HEK293 (cell line): Measurements from ENCODE around the gene SFMBT2.

Source experiments
- KLF1 ChIP-seq: fragments of 450-650 bp; formaldehyde crosslinking; IDR thresholded peaks from 2 replicates; pipeline ENCODE4 v1.5.1; 2016; ENCODE audit warnings: missing biosample characterization, missing genetic modification characterization
- KLF7 ChIP-seq: fragments of 450-650 bp; formaldehyde crosslinking; IDR thresholded peaks from 2 replicates; pipeline ENCODE4 v1.5.1; 2016; ENCODE audit warnings: missing biosample characterization, missing genetic modification characterization, borderline replicate concordance
- SCRT1 ChIP-seq: fragments of 450-650 bp; formaldehyde crosslinking; IDR thresholded peaks from 2 replicates; pipeline ENCODE4 v1.5.1; 2016; ENCODE audit warnings: missing biosample characterization, missing genetic modification characterization, borderline replicate concordance
- SCRT2 ChIP-seq: fragments of 450-650 bp; formaldehyde crosslinking; IDR thresholded peaks from 2 replicates; pipeline ENCODE4 v1.5.1; 2016; ENCODE audit warnings: missing biosample characterization, missing genetic modification characterization
- ZBTB21 ChIP-seq: fragments of 450-650 bp; formaldehyde crosslinking; IDR thresholded peaks from 2 replicates; pipeline ENCODE4 v1.5.1; 2017; ENCODE audit warnings: missing biosample characterization, missing genetic modification characterization
- ZBTB48 ChIP-seq: fragments of 450-650 bp; formaldehyde crosslinking; IDR thresholded peaks from 2 replicates; pipeline ENCODE4 v1.5.1; 2016; ENCODE audit warnings: missing biosample characterization, missing genetic modification characterization
- ZNF175 ChIP-seq: fragments of 450-650 bp; formaldehyde crosslinking; IDR thresholded peaks from 2 replicates; pipeline ENCODE4 v1.5.1; 2016; ENCODE audit warnings: missing biosample characterization, missing genetic modification characterization
- ZNF184 ChIP-seq: fragments of 450-650 bp; IDR thresholded peaks from 2 replicates; pipeline ENCODE4 v1.5.1; 2018; ENCODE audit warnings: missing biosample characterization, mild to moderate bottlenecking, missing genetic modification characterization
- ZNF221 ChIP-seq: fragments of 450-650 bp; formaldehyde crosslinking; IDR thresholded peaks from 2 replicates; pipeline ENCODE4 v1.5.1; 2017; ENCODE audit warnings: missing biosample characterization, missing genetic modification characterization, borderline replicate concordance
- ZNF549 ChIP-seq: fragments of 450-650 bp; IDR thresholded peaks from 2 replicates; pipeline ENCODE4 v1.5.1; 2018; ENCODE audit warnings: missing biosample characterization, missing genetic modification characterization, mild to moderate bottlenecking, inconsistent platforms, moderate library complexity
- ZNF600 ChIP-seq: fragments of 450-650 bp; formaldehyde crosslinking; IDR thresholded peaks from 2 replicates; pipeline ENCODE4 v1.5.1; 2016; ENCODE audit warnings: missing biosample characterization, missing genetic modification characterization
- ZNF629 ChIP-seq: fragments of 450-650 bp; formaldehyde crosslinking; IDR thresholded peaks from 2 replicates; pipeline ENCODE4 v1.5.1; 2017; ENCODE audit warnings: missing biosample characterization, missing genetic modification characterization
- ZNF677 ChIP-seq: fragments of 450-650 bp; IDR thresholded peaks from 2 replicates; pipeline ENCODE4 v1.5.0; 2018; ENCODE audit warnings: missing biosample characterization, mild to moderate bottlenecking, missing genetic modification characterization, moderate library complexity
- ZNF843 ChIP-seq: fragments of 450-650 bp; formaldehyde crosslinking; IDR thresholded peaks from 2 replicates; pipeline ENCODE4 v1.5.1; 2016; ENCODE audit warnings: missing biosample characterization, missing genetic modification characterization
- ZSCAN23 ChIP-seq: fragments of 450-650 bp; formaldehyde crosslinking; IDR thresholded peaks from 2 replicates; pipeline ENCODE4 v1.5.1; 2016; ENCODE audit warnings: missing biosample characterization, missing genetic modification characterization
- TF ChIP-seq, protein P1 (sequence below): fragments of 450-650 bp; formaldehyde crosslinking; IDR thresholded peaks from 2 replicates; pipeline ENCODE4 v1.5.1; 2016; ENCODE audit warnings: missing biosample characterization, missing genetic modification characterization
- TF ChIP-seq, protein P2 (sequence below): fragments of 450-650 bp; formaldehyde crosslinking; IDR thresholded peaks from 2 replicates; pipeline ENCODE4 v1.5.1; 2016; ENCODE audit warnings: missing biosample characterization, missing genetic modification characterization
- TF ChIP-seq, protein P3 (sequence below): fragments of 450-650 bp; formaldehyde crosslinking; IDR thresholded peaks from 2 replicates; pipeline ENCODE4 v1.5.1; 2016; ENCODE audit warnings: missing biosample characterization, missing genetic modification characterization
- TF ChIP-seq, protein P4 (sequence below): fragments of 450-650 bp; formaldehyde crosslinking; IDR thresholded peaks from 2 replicates; pipeline ENCODE4 v1.5.1; 2017; ENCODE audit warnings: missing biosample characterization, mild to moderate bottlenecking, missing genetic modification characterization, moderate library complexity
- TF ChIP-seq, protein P5 (sequence below): fragments of 450-650 bp; formaldehyde crosslinking; IDR thresholded peaks from 2 replicates; pipeline ENCODE4 v1.5.1; 2016; ENCODE audit warnings: missing biosample characterization, missing genetic modification characterization
- TF ChIP-seq, protein P6 (sequence below): fragments of 450-650 bp; formaldehyde crosslinking; IDR thresholded peaks from 2 replicates; pipeline ENCODE4 v1.5.1; 2016; ENCODE audit warnings: missing biosample characterization, missing genetic modification characterization

The SFMBT2 gene

DNA sequence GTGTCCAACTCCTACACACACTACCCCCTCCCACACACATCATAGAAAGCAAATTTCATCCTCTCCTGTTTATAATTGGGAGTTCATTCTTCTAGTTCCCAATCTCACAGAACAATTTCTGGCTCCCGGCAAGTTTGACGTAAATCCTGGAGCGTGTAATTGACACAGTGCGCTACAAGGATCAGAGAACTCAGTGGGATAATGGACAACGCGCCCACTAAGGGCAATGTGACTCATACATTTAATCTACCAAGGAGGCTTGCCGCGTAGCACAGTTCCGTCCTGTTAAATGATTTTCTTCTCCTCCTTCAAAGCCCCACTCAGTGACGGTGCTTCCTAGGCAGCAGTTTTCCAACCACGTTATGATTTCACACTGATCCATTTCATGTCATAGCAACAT, 277.6 kb downstream of the SFMBT2 start (continued):
- TF ChIP-seq, protein P1, sequence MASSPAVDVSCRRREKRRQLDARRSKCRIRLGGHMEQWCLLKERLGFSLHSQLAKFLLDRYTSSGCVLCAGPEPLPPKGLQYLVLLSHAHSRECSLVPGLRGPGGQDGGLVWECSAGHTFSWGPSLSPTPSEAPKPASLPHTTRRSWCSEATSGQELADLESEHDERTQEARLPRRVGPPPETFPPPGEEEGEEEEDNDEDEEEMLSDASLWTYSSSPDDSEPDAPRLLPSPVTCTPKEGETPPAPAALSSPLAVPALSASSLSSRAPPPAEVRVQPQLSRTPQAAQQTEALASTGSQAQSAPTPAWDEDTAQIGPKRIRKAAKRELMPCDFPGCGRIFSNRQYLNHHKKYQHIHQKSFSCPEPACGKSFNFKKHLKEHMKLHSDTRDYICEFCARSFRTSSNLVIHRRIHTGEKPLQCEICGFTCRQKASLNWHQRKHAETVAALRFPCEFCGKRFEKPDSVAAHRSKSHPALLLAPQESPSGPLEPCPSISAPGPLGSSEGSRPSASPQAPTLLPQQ (tag by site-specific recombination) = no peak
- TF ChIP-seq ZBTB48 (no peak), ZBTB21 (tag by site-specific recombination) (peak; percentile 36; the same call in 1 of the 2 replicates), ZSCAN23 (tag by site-specific recombination) (no peak), ZNF843 (tag by site-specific recombination) (no peak), ZNF175 (no peak), ZNF600 (tag by site-specific recombination) (peak; percentile 60; the same call in 1 of the 2 replicates), SCRT2 (no peak), KLF7 (tag by site-specific recombination) (no peak), KLF1 (tag by site-specific recombination) (no peak), ZNF184 (tag by site-specific recombination) (no peak), ZNF629 (tag by site-specific recombination) (peak; percentile 85), ZNF221 (no peak), SCRT1 (no peak), ZNF677 (no peak), ZNF549 (tag by site-specific recombination) (no peak)
- TF ChIP-seq, protein P2, sequence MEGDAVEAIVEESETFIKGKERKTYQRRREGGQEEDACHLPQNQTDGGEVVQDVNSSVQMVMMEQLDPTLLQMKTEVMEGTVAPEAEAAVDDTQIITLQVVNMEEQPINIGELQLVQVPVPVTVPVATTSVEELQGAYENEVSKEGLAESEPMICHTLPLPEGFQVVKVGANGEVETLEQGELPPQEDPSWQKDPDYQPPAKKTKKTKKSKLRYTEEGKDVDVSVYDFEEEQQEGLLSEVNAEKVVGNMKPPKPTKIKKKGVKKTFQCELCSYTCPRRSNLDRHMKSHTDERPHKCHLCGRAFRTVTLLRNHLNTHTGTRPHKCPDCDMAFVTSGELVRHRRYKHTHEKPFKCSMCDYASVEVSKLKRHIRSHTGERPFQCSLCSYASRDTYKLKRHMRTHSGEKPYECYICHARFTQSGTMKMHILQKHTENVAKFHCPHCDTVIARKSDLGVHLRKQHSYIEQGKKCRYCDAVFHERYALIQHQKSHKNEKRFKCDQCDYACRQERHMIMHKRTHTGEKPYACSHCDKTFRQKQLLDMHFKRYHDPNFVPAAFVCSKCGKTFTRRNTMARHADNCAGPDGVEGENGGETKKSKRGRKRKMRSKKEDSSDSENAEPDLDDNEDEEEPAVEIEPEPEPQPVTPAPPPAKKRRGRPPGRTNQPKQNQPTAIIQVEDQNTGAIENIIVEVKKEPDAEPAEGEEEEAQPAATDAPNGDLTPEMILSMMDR = no peak
- TF ChIP-seq, protein P3, sequence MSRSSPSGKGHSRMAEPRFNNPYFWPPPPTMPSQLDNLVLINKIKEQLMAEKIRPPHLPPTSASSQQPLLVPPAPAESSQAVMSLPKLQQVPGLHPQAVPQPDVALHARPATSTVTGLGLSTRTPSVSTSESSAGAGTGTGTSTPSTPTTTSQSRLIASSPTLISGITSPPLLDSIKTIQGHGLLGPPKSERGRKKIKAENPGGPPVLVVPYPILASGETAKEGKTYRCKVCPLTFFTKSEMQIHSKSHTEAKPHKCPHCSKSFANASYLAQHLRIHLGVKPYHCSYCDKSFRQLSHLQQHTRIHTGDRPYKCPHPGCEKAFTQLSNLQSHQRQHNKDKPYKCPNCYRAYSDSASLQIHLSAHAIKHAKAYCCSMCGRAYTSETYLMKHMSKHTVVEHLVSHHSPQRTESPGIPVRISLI (tag by site-specific recombination) = no peak
- TF ChIP-seq, protein P4, sequence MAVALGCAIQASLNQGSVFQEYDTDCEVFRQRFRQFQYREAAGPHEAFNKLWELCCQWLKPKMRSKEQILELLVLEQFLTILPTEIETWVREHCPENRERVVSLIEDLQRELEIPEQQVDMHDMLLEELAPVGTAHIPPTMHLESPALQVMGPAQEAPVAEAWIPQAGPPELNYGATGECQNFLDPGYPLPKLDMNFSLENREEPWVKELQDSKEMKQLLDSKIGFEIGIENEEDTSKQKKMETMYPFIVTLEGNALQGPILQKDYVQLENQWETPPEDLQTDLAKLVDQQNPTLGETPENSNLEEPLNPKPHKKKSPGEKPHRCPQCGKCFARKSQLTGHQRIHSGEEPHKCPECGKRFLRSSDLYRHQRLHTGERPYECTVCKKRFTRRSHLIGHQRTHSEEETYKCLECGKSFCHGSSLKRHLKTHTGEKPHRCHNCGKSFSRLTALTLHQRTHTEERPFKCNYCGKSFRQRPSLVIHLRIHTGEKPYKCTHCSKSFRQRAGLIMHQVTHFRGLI (tag by site-specific recombination) = no peak
- TF ChIP-seq, protein P5, sequence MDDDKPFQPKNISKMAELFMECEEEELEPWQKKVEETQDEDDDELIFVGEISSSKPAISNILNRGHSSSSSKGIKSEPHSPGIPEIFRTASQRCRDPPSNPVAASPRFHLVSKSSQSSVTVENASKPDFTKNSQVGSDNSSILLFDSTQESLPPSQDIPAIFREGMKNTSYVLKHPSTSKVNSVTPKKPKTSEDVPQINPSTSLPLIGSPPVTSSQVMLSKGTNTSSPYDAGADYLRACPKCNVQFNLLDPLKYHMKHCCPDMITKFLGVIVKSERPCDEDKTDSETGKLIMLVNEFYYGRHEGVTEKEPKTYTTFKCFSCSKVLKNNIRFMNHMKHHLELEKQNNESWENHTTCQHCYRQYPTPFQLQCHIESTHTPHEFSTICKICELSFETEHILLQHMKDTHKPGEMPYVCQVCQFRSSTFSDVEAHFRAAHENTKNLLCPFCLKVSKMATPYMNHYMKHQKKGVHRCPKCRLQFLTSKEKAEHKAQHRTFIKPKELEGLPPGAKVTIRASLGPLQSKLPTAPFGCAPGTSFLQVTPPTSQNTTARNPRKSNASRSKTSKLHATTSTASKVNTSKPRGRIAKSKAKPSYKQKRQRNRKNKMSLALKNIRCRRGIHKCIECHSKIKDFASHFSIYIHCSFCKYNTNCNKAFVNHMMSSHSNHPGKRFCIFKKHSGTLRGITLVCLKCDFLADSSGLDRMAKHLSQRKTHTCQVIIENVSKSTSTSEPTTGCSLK (tag by site-specific recombination) = no peak
- TF ChIP-seq, protein P6, sequence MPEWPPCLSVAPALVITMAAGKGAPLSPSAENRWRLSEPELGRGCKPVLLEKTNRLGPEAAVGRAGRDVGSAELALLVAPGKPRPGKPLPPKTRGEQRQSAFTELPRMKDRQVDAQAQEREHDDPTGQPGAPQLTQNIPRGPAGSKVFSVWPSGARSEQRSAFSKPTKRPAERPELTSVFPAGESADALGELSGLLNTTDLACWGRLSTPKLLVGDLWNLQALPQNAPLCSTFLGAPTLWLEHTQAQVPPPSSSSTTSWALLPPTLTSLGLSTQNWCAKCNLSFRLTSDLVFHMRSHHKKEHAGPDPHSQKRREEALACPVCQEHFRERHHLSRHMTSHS (tag by site-specific recombination) = no peak
